Activated CD8-positive, alpha-beta memory T cell treated with anti-CD3 and anti-CD28 coated beads for 1 hour (primary cell): ENCODE data around the gene DUSP12.
A peak's percentile ranks its signal among the peaks of the same experiment; 100 is the strongest.

ENCODE experiments used
- DNase-seq, 2 donors: peaks; one replicate each; pipeline ENCODE4 v3.0.0-alpha.2; 2020; ENCODE audit warnings: low read depth in 1 of 2; ENCODE audit errors: extremely low read depth in 1 of 2

Gene DUSP12

DNA sequence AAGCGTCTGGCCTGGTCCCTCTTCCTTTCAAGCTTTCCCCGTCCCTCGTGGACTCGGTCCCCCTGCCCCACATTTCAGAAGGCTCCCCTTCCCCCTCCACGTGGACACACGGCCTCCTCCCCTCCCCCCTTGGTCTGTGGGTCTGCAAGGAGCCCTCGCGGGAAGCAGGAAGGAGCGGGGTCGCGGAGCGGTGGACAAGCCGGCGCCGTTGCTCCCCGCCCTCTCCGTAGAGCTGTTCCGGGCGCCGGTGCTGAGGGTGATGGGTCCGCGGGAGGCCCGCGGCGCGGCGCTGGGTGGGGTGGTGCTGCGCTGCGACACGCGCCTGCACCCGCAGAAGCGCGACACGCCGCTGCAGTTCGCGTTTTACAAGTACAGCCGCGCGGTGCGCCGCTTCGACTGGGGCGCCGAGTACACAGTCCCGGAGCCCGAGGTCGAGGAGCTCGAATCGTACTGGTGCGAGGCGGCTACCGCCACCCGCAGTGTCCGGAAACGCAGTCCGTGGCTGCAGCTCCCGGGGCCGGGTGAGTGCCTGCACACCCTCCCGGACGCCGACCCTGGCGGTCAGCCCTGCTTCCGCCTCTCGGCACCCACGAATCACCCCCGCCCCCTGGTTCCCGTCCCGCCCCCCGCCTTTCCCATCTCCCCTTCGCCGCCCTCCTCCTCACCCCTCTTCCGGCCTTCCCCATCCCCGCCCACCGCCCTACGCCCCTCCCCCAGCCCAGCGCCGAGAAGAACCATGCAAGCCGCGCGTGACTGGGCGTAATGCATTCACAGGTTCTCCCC is 22.9 kb upstream of the DUSP12 start:
- peak in 1 of 2 donors; percentile 56 for DNase-seq

- DNase-seq: no peak
These were observed 22.2 kb upstream of the DUSP12 start for GRCh38 chr1:161727256-161727924.

DNA sequence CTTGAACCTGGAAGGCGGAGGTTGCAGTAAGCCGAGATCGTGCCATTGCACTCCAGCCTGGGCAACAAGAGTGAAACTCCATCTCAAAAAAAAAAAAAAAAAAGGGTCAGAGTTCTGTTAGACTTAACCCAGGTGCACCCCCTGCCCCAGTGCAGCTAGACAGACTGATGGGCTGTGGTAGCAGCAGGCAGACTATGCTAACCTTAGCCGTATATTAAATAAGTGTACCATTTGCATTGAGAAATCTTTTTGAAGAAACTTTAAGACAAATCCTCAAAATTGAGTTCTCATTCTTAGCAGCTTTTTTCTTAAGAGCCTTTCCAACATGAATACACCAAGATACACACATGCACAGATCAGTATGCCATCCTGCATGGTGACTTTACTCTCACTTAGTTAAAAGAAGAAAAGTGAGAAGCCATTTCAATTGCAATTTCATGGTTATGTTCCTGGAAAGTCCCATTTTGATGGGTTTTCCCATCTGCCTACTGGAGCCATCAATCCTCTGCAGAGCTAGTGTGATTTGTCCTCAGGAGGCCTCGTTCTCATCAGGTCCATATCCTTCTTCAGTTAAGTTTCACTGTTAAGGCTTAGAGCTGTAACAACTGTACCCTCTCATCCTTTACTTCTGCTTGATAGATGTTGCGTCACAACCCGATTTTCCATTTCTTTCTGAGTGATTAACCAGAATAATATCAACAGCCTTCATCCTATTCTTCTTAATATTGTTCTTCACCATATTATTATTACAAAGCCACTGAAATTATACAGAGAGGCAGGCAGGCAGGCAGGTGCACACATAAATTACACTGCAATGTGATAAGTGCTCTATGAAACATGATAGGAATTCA is 21.0 kb upstream of the DUSP12 start:
- no peak for DNase-seq

DNA sequence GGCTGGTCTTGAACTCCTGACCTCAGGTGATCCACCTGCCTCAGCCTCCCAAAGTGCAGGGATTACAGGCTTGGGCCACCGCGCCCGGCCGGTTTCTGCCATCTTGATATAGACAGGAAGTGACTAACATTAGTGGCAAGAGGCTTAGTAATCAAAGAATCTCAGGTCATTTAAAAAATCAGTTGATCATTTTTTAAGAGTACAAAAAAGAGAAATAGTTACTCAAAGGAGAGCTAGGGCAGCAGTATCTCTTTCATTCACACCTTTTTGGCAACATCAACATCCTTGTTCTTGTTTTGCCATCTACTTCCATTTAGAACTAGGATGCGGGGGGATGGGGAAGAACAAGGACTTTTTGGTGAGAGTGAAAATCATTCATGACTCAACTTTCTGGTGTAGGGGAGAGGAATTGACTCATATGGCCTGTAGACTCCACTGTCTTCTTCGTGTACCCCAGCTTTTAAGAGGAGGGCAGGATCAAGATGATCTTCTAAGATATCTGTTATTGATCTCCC is 19.5 kb upstream of the DUSP12 start:
- DNase-seq: no peak

DNA sequence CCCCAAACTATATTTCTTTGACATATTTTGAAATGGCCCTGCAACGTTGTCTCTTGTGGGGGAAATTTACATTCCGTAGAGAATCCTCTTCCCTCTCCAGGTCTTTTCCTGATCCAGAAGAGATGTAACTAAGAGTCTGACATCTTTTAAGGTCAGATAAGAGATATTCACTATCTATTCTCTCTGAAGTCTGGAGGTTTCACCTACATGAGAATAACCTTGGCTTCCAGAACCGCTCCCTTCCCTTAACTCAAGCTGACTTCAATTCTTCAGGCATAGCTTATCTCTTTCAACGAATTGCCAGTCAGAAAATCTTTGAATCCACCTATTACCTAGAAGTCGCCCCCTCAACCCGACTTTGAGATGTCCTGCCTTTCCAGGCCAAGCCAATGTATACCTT is 18.3 kb upstream of the DUSP12 start:
- no peak for DNase-seq

- DNase-seq: no peak
These were observed 17.4 kb upstream of the DUSP12 start for GRCh38 chr1:161731981-161732718.

- no peak for DNase-seq
These were observed 16.1 kb upstream of the DUSP12 start for GRCh38 chr1:161733526-161733925.

- no peak for DNase-seq
These were observed 13.7 kb upstream of the DUSP12 start for GRCh38 chr1:161735837-161736236.

- no peak for DNase-seq
These were observed 13.1 kb upstream of the DUSP12 start for GRCh38 chr1:161736335-161736969.

GRCh38 chr1:161737625-161738024 is 12.0 kb upstream of the DUSP12 start:
- DNase-seq: no peak

- DNase-seq: peak in 1 of 2 donors; percentile 37
These were observed 10.8 kb upstream of the DUSP12 start for GRCh38 chr1:161738627-161739287.

DNA sequence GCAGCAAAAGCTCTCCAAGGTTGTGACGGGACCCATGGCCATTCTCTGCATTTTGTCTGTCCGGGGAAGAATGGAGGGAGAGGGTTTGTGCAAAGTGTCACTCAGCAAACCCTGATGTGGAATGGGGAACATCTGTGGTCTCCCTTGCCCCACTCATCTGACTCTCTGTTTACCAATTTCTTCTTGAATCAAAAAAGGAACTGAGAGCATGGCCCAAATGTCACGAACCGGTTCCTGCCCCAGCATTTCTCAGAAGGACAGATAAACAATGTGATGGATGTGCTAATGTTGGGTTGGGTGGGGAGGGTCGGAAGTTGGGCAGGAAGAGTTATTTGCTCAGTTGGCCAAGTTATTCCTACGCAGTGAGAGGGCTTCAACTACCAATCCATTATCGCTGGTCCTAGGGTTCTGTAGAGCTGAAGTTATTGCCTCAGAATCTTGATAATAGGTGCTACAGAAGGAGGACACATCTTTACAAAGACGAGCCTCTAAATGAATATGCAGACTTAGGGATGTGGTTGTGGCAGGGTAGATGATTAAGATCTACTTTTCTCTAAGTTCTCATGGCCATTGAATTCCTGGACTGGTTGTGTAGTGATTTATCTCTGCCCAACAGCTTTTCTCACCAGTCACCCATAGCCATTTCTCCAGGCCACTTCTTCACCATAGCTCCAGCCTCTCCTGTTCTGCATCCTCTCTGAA is 9.6 kb upstream of the DUSP12 start:
- DNase-seq: no peak

GRCh38 chr1:161740921-161741320 is 8.7 kb upstream of the DUSP12 start:
- no peak for DNase-seq

- no peak for DNase-seq
These were observed 6.4 kb upstream of the DUSP12 start for GRCh38 chr1:161743231-161743630.

DNA sequence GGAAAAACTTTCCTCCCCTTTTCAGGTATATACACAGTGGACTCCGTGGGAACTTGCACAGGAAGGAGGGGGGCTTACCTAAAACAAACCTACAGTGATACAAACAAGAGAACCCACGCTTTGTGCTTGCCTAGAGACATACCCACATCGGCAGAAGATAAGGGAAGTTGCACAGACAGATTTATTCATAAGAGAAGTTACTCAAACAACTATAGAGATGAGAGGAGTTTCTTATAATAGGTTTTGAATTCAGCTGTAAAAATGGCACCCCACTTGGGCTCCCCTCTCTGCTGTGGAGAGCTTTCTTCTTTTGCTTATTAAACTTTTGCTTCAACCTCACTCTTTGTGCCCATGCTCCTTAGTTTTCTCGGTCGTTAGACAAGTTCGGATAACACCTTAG is 1.8 kb upstream of the DUSP12 start:
- no peak for DNase-seq

- DNase-seq: peak in 1 of 2 donors; percentile 17
These were observed 14.0 kb downstream of the DUSP12 start for GRCh38 chr1:161763522-161764098.

GRCh38 chr1:161766102-161766981 is 16.8 kb downstream of the DUSP12 start, which contains the start of gene ATF6:
ATF6 (plus strand) TSS chr1:161766320; CDS start chr1:161766361, 41 bp downstream.
- DNase-seq: peak; percentile 55 to 59

- DNase-seq: no peak
These were observed 18.9 kb downstream of the DUSP12 start for GRCh38 chr1:161768461-161768860.
